Neural cell (in vitro differentiated cells): Measurements from ENCODE around the gene HLTF. TPM values are rescaled to one million over a fixed set of nuclear protein-coding genes. Genes with fewer than 3 reads are reported as not detected.

Source experiments
- H2AFZ ChIP-seq: fragments of 200-600, 300-800 bp; sonication (generic), shearing (Covaris generic); 2 replicates; pipeline ENCODE4 v1.6.0; 2014; ENCODE audit warnings: low read depth, mild to moderate bottlenecking, antibody characterized with exemption, low read length, moderate library complexity
- H3F3A ChIP-seq: fragments of 200-600 bp; shearing (Covaris generic); 2 replicates; pipeline ENCODE4 v1.6.1; 2016; ENCODE audit warnings: mild to moderate bottlenecking, moderate library complexity, mixed read lengths, antibody characterized with exemption, low read length; ENCODE audit not compliant: insufficient read depth, poor library complexity, severe bottlenecking
- H3K27ac ChIP-seq: fragments of 200-600, 300-800 bp; sonication (generic), shearing (Covaris generic); 2 replicates; pipeline ENCODE4 v1.5.1; 2014; ENCODE audit warnings: mild to moderate bottlenecking, low read length, moderate library complexity
- H3K27me3 ChIP-seq: fragments of 300-800, 200-600 bp; sonication (generic), shearing (Covaris generic); 2 replicates; pipeline ENCODE4 v1.6.0; 2014; ENCODE audit warnings: mild to moderate bottlenecking, low read depth, low read length, moderate library complexity; ENCODE audit not compliant: insufficient read depth
- H3K36me3 ChIP-seq: fragments of 300-800, 200-600 bp; sonication (generic), shearing (Covaris generic); 2 replicates; pipeline ENCODE4 v1.5.1; 2014; ENCODE audit warnings: mild to moderate bottlenecking, antibody characterized with exemption, low read length, moderate library complexity; ENCODE audit not compliant: insufficient read depth
- H3K4me2 ChIP-seq: fragments of 300-800, 200-600 bp; sonication (generic), shearing (Covaris generic); 2 replicates; pipeline ENCODE4 v1.6.0; 2014; ENCODE audit warnings: mild to moderate bottlenecking, low read length
- H3K4me3 ChIP-seq: fragments of 300-800, 200-600 bp; sonication (generic), shearing (Covaris generic); 2 replicates; pipeline ENCODE4 v1.5.1; 2014; ENCODE audit warnings: mild to moderate bottlenecking, low read length, moderate library complexity
- H3K79me2 ChIP-seq: fragments of 200-600 bp; shearing (Covaris generic); replicated peaks from 2 replicates; pipeline ENCODE4 v1.6.0; 2014; ENCODE audit warnings: mild to moderate bottlenecking, low read length, moderate library complexity; ENCODE audit not compliant: insufficient read depth
- H3K9ac ChIP-seq: fragments of 300-800, 200-600 bp; sonication (generic), shearing (Covaris generic); 2 replicates; pipeline ENCODE4 v1.6.1; 2016; ENCODE audit warnings: mild to moderate bottlenecking, low read length, mixed read lengths
- H3K9me2 ChIP-seq: fragments of 200-600 bp; shearing (Covaris generic); 2 replicates; pipeline ENCODE4 v1.6.1; 2016; ENCODE audit warnings: mild to moderate bottlenecking, low read length, mixed read lengths; ENCODE audit not compliant: insufficient read depth
- H3K9me3 ChIP-seq: fragments of 200-600, 300-800 bp; sonication (generic), shearing (Covaris generic); 2 replicates; pipeline ENCODE4 v1.6.1; 2016; ENCODE audit warnings: mild to moderate bottlenecking, mixed run types, low read length, moderate library complexity, mixed read lengths
- H4K20me1 ChIP-seq: fragments of 200-600 bp; shearing (Covaris generic); 2 replicates; pipeline ENCODE4 v1.6.1; 2016; ENCODE audit warnings: mild to moderate bottlenecking, mixed run types; ENCODE audit not compliant: insufficient read depth
- CTCF ChIP-seq: fragments of 450-650 bp; IDR thresholded peaks from 2 replicates; pipeline ENCODE4 v1.5.1; 2014; ENCODE audit warnings: antibody characterized with exemption, mild to moderate bottlenecking, moderate library complexity; ENCODE audit not compliant: poor library complexity, severe bottlenecking
- EP300 ChIP-seq: fragments of 450-650 bp; conservative IDR thresholded peaks from 2 replicates; pipeline ENCODE4 v1.6.1; 2014; ENCODE audit warnings: antibody characterized with exemption, mild to moderate bottlenecking, moderate library complexity; ENCODE audit not compliant: poor library complexity, severe bottlenecking
- EZH2 ChIP-seq: fragments of 200-600, 300-800 bp; shearing (Covaris generic), sonication (generic); IDR thresholded peaks from 2 replicates; pipeline ENCODE4 v1.6.1; 2014; ENCODE audit warnings: antibody characterized with exemption, low read length, borderline replicate concordance, mild to moderate bottlenecking; ENCODE audit not compliant: insufficient read depth, poor library complexity, severe bottlenecking
- MXI1 ChIP-seq: fragments of 450-650 bp; conservative IDR thresholded peaks from 2 replicates; pipeline ENCODE4 v1.6.1; 2014; ENCODE audit warnings: antibody characterized with exemption, mild to moderate bottlenecking; ENCODE audit not compliant: poor library complexity, severe bottlenecking
- POLR2AphosphoS5 ChIP-seq: IDR thresholded peaks from 2 replicates; pipeline ENCODE4 v1.6.1; 2012
- RAD21 ChIP-seq: fragments of 450-650 bp; conservative IDR thresholded peaks from 2 replicates; pipeline ENCODE4 v1.6.1; 2014; ENCODE audit warnings: antibody characterized with exemption, mild to moderate bottlenecking, moderate library complexity
- REST ChIP-seq: IDR thresholded peaks from 2 replicates; pipeline ENCODE4 v1.6.1; 2012; ENCODE audit warnings: borderline replicate concordance
- SMC3 ChIP-seq: fragments of 450-650 bp; conservative IDR thresholded peaks from 2 replicates; pipeline ENCODE4 v1.6.1; 2014; ENCODE audit warnings: antibody characterized with exemption, mild to moderate bottlenecking, moderate library complexity; ENCODE audit not compliant: poor library complexity
- TAF1 ChIP-seq: IDR thresholded peaks from 2 replicates; pipeline ENCODE4 v1.6.1; 2012; ENCODE audit warnings: low read depth
- polyA plus RNA-seq: library from polyadenylated mRNA; depleted of rRNA; stranded (reverse); fragments of >200 nt; gene quantifications from 2 replicates; pipeline ENCODE4 v1.2.3, GENCODE V29; 2014

The HLTF gene
- polyA plus RNA-seq, 1 donor from 2014 or later: 164 TPM

- Histone ChIP-seq H3K4me3 (no peak overlapping the region), H3K79me2 (no peaks in the 10 kb centered on the region), H3K4me2 (no peak overlapping the region), H3K27ac (no peak overlapping the region), H3K9me3 (no peaks in the 10 kb centered on the region), H3K36me3 (no peaks in the 10 kb centered on the region), H3K27me3 (no peaks in the 10 kb centered on the region), H2AFZ (no peak overlapping the region), H3K9me2 (no peaks in the 10 kb centered on the region), H3F3A (no peaks in the 10 kb centered on the region), H4K20me1 (no peaks in the 10 kb centered on the region), H3K9ac (no peak overlapping the region)
- TF ChIP-seq EP300 (no peak), MXI1 (no peak), REST (no peak), TAF1 (no peak), CTCF (no peak), EZH2 (no peak), RAD21 (no peak), POLR2AphosphoS5 (no peak), SMC3 (no peak)
These were observed 75.8 kb downstream of the HLTF start for GRCh38 chr3:149010504-149010951.

DNA sequence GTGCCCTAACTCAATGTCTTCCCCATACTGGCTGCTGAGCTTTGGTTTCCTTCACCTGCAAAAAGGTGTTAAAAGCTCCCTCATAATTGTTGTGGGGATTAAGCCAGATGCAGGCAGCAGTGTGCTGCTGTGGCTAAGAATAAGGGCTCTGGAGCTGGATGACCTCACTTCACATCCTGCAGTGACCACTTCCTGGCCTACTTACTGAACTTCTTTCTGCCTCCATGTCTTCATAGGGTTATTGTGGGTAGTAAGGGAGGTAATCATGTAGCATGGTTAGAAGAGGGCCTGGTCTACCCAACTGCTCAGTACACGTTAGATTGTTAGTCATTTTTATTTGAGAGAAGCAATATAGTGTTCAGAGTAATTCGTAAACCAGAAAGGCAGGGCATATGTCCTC is 76.6 kb downstream of the HLTF start:
- Histone ChIP-seq H3K27ac (no peak overlapping the region), H3K27me3 (no peaks in the 10 kb centered on the region), H2AFZ (no peak overlapping the region), H3K9ac (no peak overlapping the region), H3K36me3 (no peaks in the 10 kb centered on the region), H3F3A (no peaks in the 10 kb centered on the region), H4K20me1 (no peaks in the 10 kb centered on the region), H3K4me2 (no peak overlapping the region), H3K9me2 (no peaks in the 10 kb centered on the region), H3K9me3 (no peaks in the 10 kb centered on the region), H3K4me3 (no peak overlapping the region), H3K79me2 (no peaks in the 10 kb centered on the region)
- TF ChIP-seq TAF1 (no peak), REST (no peak), SMC3 (no peak), MXI1 (no peak), RAD21 (no peak), EP300 (no peak), EZH2 (no peak), CTCF (no peak), POLR2AphosphoS5 (no peak)
